ENCODE data around the gene MORF4L1.

The MORF4L1 gene

GRCh38 chr15:78934655-78935023 lies 61.9 kb downstream of the MORF4L1 start:
- Histone ChIP-seq H3K36me3 (replicated peaks; ENCODE audit: insufficient read depth, low read length) (no peaks in the 10 kb centered on the region), H3K27ac (ENCODE audit: low read length) (no peak overlapping the region), H4K20me1 (ENCODE audit: insufficient read depth, low read length) (no peaks in the 10 kb centered on the region), H3F3A (ENCODE audit: insufficient read depth, low read length) (peaks cover 10% of the 10 kb centered on the region; the same call in 1 of the 2 replicates), H3K9me2 (replicated peaks; ENCODE audit: insufficient read depth, low read length) (no peaks in the 10 kb centered on the region), H3K9me3 (replicated peaks; ENCODE audit: insufficient read depth, low read length) (no peaks in the 10 kb centered on the region), H3K4me1 (ENCODE audit: low read length) (peaks cover 8% of the 10 kb centered on the region), H3K79me2 (ENCODE audit: low read length) (no peaks in the 10 kb centered on the region), H3K27me3 (replicated peaks; ENCODE audit: insufficient read depth, low read length) (no peaks in the 10 kb centered on the region), H3K9ac (ENCODE audit: low read length) (no peak overlapping the region), H3K4me3 (ENCODE audit: low read length) (no peak overlapping the region), H2AFZ (ENCODE audit: low read length) (no peak overlapping the region), H3K4me2 (ENCODE audit: low read depth, low read length) (no peak overlapping the region)
- TF ChIP-seq EZH2 (optimal IDR thresholded peaks at IDR 0.05; ENCODE audit: low read depth, low read length) (no peak), CTCF (IDR thresholded peaks at IDR 0.05; ENCODE audit: low read length) (no peak), EZH2phosphoT487 (IDR thresholded peaks at IDR 0.05; ENCODE audit: low read length) (no peak)
- DNase-seq, result no peak

- peaks cover 10% of the 10 kb centered on the region; the same call in 1 of the 2 replicates for H3F3A ChIP-seq (ENCODE audit: insufficient read depth, low read length)
Observed at GRCh38 chr15:78937132-78937739, 64.5 kb downstream of the MORF4L1 start.

GRCh38 chr15:78938658-78939488 lies 66.2 kb downstream of the MORF4L1 start:
- peaks cover 5% of the 10 kb centered on the region for H3K27me3 ChIP-seq (replicated peaks; ENCODE audit: insufficient read depth, low read length)
- peak overlapping the region; percentile 72 for H2AFZ ChIP-seq (ENCODE audit: low read length)
- TF ChIP-seq EZH2phosphoT487 (IDR thresholded peaks at IDR 0.05; ENCODE audit: low read length) (no peak), CTCF (IDR thresholded peaks at IDR 0.05; ENCODE audit: low read length) (no peak), EZH2 (optimal IDR thresholded peaks at IDR 0.05; ENCODE audit: low read depth, low read length) (no peak)
- DNase-seq, result peak; percentile 13
- H3K27ac ChIP-seq (ENCODE audit: low read length), result peak overlapping the region; percentile 33; the same call in 1 of the 2 replicates
- no peaks in the 10 kb centered on the region for H3K79me2 ChIP-seq (ENCODE audit: low read length)
- peak overlapping the region; percentile 21 for H3K4me3 ChIP-seq (ENCODE audit: low read length)
- peaks cover 10% of the 10 kb centered on the region; the same call in 1 of the 2 replicates for H3F3A ChIP-seq (ENCODE audit: insufficient read depth, low read length)
- H3K36me3 ChIP-seq (replicated peaks; ENCODE audit: insufficient read depth, low read length), result no peaks in the 10 kb centered on the region
- no peaks in the 10 kb centered on the region for H3K9me3 ChIP-seq (replicated peaks; ENCODE audit: insufficient read depth, low read length)
- H3K4me1 ChIP-seq (ENCODE audit: low read length), result peaks cover 12% of the 10 kb centered on the region
- no peaks in the 10 kb centered on the region for H4K20me1 ChIP-seq (ENCODE audit: insufficient read depth, low read length)
- no peak overlapping the region for H3K9ac ChIP-seq (ENCODE audit: low read length)
- H3K9me2 ChIP-seq (replicated peaks; ENCODE audit: insufficient read depth, low read length), result no peaks in the 10 kb centered on the region
- H3K4me2 ChIP-seq (ENCODE audit: low read depth, low read length), result peak overlapping the region; percentile 68

More at GRCh38 chr15:78937132-78937739, 64.5 kb downstream of the MORF4L1 start:
- no peak overlapping the region for H3K4me3 ChIP-seq (ENCODE audit: low read length)
- H3K79me2 ChIP-seq (ENCODE audit: low read length), result no peaks in the 10 kb centered on the region
- H3K9me2 ChIP-seq (replicated peaks; ENCODE audit: insufficient read depth, low read length), result no peaks in the 10 kb centered on the region
- peaks cover 12% of the 10 kb centered on the region for H3K4me1 ChIP-seq (ENCODE audit: low read length)
- H3K27ac ChIP-seq (ENCODE audit: low read length), result no peak overlapping the region
- H3K9ac ChIP-seq (ENCODE audit: low read length), result no peak overlapping the region
- no peaks in the 10 kb centered on the region for H3K27me3 ChIP-seq (replicated peaks; ENCODE audit: insufficient read depth, low read length)
- no peak for DNase-seq
- H3K4me2 ChIP-seq (ENCODE audit: low read depth, low read length), result no peak overlapping the region
- TF ChIP-seq EZH2phosphoT487 (IDR thresholded peaks at IDR 0.05; ENCODE audit: low read length), result no peak
- no peak for TF ChIP-seq CTCF (IDR thresholded peaks at IDR 0.05; ENCODE audit: low read length)
- TF ChIP-seq EZH2 (optimal IDR thresholded peaks at IDR 0.05; ENCODE audit: low read depth, low read length), result no peak
- no peaks in the 10 kb centered on the region for H4K20me1 ChIP-seq (ENCODE audit: insufficient read depth, low read length)
- no peaks in the 10 kb centered on the region for H3K9me3 ChIP-seq (replicated peaks; ENCODE audit: insufficient read depth, low read length)
- no peak overlapping the region for H2AFZ ChIP-seq (ENCODE audit: low read length)
- H3K36me3 ChIP-seq (replicated peaks; ENCODE audit: insufficient read depth, low read length), result no peaks in the 10 kb centered on the region
